Activated CD4-positive, CD25-positive, alpha-beta regulatory T cell (primary cell): ENCODE measurements around the gene GMEB1.
"Not testable (repeated sequence)": the region's sequence is repeated elsewhere in the genome, so short reads cannot be mapped to it uniquely, and the experiment has no call there.

Source experiments
- DNase-seq, 4 experiments: peaks; one replicate each; lab custom pipeline; 2025; lab: John Stamatoyannopoulos, UW

Gene GMEB1, protein sequence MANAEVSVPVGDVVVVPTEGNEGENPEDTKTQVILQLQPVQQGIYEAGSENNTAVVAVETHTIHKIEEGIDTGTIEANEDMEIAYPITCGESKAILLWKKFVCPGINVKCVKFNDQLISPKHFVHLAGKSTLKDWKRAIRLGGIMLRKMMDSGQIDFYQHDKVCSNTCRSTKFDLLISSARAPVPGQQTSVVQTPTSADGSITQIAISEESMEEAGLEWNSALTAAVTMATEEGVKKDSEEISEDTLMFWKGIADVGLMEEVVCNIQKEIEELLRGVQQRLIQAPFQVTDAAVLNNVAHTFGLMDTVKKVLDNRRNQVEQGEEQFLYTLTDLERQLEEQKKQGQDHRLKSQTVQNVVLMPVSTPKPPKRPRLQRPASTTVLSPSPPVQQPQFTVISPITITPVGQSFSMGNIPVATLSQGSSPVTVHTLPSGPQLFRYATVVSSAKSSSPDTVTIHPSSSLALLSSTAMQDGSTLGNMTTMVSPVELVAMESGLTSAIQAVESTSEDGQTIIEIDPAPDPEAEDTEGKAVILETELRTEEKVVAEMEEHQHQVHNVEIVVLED

DNA sequence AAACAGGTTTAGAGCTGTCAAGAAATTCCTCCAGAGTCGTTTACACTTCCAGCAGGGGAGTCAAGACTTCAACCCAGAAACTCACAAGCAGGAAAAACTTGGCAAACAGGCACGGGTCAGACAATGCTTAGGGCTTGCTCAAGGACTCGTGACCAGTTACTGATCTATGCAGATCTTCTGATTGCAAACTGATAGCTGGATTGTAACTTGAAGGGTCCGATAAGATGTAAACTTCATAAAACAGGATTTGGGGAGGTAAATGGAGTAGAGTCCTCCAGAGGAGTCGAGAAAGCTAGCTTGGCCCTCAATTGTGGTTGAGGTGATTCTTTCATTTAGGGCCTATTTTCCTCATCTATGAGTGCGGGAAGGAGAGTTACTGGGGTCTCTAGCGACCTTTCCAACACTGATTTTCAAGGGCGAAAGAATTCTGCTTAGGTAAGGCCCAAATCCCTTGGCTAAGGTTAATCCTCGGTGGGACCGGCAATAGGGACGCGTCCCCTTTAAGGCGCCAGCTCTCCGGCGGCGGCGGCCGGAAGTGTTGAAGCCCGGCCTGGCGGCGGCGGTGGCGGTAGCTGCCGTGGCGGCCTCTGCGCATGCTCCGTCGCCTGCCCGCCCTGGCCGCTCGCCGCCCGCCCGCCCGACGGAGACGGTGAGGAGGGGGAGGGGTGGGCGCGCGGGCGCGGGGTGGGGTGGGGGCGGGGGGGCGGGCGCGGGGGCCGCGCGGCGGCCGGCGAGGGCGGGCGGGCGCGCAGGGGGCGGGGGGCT is at the start of gene GMEB1:
Gene GMEB1 (plus strand): TSS at position 594 of the 765 bp plus-strand sequence. CDS start 14,829 bp downstream, outside the sequence.
- peak; percentile 70 to 80 (median 76) for DNase-seq

DNA sequence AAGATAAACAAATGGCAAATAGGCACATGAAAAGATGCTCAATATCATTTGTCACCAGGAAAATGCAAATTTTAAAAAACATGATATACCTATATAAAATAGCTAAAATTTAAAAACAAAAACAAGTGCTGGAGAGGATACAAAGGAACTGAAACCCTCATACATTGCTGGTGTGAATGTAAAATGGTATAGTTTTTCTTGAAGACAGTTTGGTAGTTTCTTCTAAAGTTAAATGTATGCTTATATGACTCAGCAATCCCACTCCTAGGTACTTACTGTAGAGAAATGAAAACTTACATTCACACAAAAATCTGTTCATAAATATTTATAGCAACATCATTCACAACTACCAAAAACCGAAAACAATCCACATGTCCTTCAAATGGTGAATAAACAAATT is 36.9 kb upstream of the GMEB1 start:
- no peak for DNase-seq

DNA sequence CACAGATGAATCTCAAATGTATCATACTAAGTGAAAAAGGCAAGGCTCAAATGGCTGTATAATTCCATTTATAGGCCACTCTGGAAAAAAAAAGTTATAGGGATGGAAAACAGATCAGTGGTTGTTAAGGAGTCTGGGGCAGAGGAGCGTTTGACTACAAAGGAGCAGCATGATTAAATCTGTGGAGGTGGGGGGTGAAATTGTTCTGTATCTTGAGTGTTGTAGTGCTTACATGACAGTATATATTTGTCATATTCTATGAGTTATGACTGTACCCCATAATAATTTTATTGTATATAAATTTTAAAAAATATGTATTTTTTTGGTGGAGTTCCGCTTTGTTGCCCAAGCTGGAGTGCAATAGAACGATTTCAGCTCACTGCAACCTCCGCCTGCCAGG is 36.0 kb upstream of the GMEB1 start:
- DNase-seq, result no peak

DNA sequence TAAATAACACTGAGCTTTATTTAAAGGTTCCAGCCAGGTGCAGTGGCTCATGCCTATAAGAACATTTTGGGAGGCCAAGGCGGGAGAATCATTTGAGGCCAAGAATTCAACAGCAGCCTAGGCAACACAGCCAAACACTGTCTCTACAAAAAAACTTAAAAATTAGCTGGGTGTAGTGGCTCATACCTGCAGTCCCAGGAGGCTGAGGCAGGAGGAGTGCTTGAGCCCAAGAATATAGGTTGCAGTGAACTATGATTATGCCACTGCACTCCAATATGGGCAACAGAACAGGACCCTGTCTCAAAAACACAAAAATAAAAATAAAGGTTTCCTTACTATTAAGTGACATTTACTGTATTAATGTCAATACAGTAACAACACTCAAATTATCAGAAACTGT is 27.8 kb upstream of the GMEB1 start:
- DNase-seq, result no peak

DNA sequence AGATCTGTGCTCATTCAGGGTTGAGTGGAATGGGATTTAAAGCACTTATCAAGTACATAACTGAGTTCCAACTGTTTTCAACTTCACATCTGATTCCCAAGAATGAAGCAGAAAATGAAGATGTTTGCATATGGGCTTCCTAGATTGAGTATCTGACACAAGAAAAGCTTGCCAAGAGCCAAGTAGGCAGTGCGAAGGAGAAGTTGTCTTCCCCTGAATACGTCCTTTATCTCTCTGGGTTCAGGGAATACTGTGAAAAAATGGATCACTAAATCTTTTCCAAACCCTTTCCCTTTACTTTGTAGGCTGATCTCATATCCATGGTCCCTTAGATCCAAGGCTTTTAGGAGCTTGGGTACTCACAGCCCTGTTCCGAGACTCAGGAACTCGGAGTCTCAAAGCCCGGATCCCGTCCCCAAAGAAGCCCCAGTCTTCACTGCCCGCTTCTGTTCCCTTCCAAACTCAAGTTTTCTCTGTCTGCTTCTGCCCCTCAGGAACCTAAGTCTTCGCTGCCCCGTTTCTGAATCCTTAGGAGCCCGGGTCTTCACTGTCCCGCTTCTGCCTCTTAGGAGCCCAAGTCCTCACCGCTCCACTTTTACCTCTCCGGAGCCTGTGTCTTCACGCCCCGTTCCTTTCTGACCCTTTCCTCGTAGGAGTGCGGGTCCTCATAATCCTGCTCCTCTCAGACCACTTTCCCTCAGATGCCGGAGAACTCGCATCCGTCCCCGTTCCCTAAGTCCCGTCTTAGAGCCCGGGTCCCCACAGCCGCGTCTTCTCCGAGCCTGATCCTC is 26.3 kb upstream of the GMEB1 start:
- DNase-seq, result no peak

DNA sequence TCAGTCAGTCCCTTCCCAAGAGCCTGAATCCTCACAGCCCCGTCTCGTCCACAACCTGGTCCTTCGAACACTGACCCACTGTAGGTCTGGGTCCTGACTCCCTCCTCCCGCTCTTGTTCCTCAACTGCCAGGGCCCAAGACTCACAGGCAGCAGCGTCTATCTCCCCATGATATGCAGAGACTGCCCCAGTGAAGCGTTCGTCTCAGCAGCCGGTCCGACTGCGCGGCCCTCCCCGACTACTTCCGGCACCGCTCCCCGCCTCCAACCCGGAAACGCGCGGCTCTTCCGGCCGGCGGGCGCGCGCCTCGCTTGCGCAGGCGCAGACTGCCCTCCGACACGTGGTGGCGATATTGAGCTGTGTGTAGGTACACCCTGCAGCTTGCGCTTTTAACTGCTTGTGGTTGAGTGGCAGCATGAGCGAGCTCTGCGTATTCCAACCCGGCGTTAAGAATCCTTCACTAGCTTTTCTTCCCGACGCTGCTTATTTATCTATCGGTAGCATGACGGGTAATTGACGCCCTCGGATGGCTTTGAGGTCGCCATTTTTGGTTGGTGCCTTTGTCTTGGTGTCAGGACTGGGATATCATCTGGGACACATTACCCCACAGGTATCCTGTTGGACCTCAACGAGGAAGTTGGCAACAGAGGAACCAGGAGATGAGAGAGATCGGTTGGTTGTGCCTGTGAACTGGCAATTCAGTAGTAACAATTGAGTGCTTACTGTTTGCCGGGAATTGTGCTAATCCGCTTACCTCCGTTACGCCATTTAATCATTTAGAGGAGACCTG is 25.5 kb upstream of the GMEB1 start, which contains the start of gene TAF12:
Gene TAF12 (minus strand): TSS at position 221 of the 789 bp plus-strand sequence. CDS start 20,986 bp downstream, outside the sequence.
- peak; percentile 72 to 85 (median 84) for DNase-seq

DNA sequence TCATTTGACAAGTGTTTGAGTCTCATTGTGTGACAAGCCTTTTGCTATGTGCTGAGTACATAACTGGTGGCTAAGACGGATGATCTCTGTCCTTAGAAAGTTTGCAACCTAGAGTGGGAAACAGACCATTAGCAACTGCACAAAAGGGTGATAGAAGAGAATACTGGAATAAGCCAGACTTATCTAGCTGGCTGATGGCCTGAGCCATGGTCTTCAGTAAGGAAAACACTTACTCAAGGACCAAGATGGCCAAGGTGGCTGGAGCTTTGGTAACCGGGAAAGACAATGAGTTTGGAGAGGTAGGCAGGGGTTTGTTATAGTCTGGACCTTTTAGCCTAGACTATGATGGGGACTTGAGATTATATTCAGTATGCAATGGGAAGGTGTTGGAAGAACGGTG is 24.1 kb upstream of the GMEB1 start:
- DNase-seq, result no peak

DNA sequence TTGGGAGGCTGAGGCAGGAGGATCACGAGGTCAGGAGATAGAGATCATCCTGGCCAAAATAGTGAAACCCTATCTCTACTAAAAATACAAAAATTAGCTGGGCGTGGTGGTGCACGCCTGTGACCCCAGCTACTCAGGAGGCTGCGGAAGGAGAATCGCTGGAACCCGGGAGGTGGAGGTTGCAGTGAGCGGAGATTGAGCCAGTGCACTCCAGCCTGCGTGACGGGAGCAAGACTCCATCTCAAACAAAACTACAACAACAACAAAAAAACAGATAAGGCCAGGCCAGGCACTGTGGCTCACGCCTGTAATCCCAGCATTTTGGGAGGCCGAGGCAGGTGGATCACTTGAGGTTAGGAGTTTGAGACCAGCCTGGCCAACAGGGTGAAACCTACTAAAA is 23.2 kb upstream of the GMEB1 start:
- DNase-seq, result not testable (repeated sequence)

DNA sequence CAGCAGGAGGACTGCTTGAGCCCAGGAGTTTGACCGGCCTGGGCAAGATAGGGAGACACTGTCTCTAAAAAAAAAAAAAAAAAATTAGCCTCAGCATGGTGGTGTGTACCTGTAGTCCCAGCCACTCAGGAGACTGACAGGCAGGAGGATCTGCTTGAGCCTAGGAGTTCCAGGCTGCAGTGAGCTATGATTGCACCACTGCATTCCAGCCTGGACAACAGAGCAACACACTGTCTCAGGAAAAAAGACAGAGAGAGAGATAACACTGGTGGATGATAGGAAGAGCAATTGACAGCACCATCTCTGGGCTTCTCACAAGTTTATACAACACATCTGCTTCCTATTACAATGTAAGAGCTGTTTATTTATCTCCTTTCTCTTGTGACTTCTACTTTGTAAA is 22.5 kb upstream of the GMEB1 start:
- no peak for DNase-seq

DNA sequence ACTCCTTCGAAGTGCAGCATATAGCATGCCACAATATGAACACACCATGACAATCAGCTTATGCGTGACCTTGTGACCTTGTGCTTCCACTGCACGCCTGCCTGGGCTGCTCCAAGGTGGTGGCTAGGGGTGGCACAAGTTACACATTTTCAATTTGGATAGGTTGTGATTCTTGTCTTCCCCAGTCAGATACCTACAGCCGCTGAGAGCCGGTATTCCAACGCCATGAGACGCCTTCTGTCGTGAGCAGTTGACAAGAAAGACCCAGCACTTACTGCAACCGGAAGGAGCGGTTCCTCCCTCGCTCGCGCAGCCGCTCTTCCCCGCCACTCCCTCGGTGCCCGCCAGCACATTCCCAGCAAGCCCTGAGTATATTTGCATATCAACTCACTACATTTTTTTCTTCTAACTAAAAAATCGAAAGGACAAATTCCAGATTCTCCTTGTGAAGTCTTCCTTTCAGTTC is 20.5 kb upstream of the GMEB1 start:
- DNase-seq, result peak; percentile 59 to 77 (median 68)

DNA sequence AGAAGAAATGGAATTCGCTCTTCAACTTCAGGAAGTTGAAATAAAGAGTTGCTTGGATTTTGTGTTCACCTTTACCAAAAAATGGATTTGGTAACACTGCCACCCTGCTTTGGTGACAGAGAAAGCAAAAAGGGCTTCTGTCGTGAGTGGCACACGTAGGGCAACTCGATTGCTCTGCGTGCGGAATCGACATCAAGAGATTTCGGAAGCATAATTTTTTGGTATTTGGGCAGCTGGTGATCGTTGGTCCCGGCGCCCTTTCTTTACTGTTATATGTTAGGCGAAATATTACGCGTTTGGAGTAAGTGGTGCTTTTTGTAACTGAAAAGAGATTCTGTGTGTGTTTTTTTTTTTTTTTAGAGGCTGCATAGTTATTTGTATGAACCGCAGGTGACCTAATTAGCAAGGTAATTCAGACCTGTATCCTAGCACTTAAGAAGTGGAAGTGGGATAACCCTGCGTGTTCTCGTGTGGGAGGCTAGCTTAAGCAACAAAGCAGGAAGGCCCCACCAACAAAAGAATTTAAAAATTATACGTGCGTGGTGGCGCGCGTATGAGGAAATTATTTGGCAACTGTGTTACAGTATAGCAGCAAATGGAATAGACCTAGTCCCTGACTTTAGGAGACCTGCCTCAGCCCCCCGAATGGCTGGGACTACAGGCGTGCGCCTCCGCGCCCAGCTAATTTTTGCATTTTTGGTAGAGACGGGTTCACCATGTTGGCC is 19.9 kb upstream of the GMEB1 start, which contains the start of gene RNU11:
Gene RNU11 (plus strand): TSS at position 127 of the 725 bp plus-strand sequence.
- peak; percentile 63 to 83 (median 73) for DNase-seq

DNA sequence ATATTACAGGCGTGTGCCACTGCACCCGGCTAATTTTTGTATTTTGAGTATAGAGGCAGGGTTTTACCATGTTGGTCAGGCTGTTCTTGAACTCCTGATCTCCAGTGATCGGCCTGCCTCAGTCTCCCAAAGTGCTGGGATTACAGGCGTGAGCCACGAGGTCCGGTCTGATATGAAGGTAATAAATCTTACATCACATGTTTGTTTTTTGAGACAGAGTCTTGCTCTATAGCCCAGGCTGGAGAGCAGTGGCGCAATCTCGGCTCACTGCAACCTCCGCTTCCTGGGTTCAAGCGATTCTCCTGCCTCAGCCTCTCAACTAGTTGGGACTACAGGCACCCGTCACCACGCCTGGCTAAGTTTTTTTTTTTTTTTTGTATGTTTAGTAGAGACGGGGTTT is 15.5 kb upstream of the GMEB1 start:
- not testable (repeated sequence) for DNase-seq

DNA sequence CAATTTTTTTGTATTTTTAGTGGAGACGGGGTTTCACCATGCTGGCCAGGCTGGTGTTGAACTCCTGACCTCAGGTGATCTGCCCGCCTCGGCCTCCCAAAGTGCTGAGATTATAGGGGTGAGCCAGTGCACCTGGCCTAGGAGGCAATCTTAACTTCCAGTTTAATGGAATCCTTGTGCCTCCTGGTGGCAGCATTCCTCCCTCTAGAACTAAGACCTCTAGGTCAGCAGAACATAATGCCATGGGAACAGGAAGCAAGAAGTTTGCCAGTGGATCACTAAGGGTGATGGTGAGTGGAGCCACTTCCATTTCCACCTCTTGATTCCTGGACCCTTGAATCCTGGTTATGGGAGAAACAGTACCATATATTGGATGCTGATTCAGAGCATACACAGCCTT is 14.7 kb upstream of the GMEB1 start:
- DNase-seq, result not testable (repeated sequence)

DNA sequence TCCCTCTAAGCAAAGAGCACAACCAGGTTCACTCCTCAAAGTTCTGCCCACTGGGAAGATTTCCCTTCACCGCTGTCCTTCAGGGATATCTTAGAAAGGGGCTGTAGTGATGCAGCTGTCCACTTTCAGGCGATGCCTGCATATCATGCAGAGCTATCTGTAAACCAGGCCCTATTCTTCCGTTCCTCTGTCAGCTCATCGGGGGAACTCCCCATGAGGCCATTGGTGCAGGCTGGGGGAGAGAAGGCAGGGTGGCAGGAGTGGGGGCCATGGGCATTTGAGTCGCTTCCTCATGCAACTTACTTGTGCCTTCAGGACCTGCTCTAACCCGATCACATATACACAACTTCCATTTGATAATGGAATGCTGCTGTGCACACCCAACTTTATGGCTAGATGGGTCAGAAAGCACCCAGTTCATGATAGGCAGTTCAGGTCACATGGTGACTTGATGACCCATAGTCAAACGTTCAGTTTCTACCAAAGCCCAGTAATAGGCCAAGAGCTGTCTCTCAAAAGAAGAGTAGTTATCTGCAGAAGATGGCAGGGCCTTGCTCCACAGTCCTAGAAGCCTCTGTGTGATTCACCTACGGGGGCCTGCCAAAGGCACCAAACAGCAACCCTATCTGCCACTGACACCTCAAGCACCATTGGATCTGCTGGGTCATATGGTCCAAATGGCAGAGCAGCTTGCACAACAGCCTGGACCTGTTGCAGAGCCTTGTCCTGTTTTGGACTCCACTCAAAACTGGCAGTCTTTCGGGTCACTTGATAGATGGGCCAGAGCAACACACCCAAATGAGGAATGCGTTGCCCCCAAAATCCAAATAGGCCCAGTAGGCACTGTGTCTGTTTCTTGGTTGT is 12.9 kb upstream of the GMEB1 start:
- not testable (repeated sequence) for DNase-seq

DNA sequence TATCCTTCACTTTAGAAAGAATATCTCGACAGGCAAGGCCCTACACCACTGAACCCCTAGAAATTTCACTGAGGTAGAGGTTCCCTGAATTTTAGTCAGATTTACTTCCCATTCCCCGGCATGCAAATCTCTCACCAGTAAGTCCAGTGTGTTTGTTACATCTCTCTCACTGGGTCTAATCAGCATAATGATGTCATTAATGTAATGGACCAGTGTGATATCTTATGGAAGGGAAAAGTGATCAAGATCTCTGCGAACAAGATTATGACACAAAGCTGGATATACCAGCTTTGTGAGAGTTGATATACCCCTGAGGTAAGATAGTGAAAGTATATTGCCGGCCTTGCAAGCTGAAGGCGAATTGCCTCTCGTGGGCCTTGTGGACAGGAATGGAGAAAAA is 12.2 kb upstream of the GMEB1 start:
- DNase-seq, result no peak

DNA sequence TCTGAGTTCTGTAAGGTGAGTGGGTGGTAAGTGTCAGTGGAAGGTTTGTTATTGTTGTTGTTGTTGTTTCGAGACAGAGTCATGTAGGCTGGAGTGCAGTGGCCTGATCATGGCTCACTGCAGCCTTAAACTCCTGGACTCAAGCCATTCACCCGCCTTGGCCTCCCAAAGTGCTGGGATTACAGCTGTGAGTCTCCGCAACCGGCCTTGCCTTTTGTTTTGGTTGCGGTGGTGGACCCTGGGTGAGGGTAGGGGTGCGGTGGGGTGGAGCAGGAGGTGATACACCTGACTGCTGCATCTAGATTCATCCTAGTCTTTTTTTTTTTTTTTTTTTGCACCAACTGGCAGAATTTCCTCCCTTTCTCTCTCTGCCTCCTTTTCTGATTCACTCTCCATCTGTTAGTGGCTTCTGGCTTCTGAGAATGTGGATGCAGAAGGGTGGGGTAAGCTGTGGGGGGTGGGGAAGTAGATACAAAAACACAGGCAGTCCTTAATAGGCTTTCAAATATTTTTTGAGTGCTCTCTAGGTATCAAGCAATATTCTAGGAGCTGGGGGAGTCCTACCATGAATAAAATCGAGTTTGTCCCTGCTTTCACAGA is 4.6 kb upstream of the GMEB1 start:
- no peak for DNase-seq

DNA sequence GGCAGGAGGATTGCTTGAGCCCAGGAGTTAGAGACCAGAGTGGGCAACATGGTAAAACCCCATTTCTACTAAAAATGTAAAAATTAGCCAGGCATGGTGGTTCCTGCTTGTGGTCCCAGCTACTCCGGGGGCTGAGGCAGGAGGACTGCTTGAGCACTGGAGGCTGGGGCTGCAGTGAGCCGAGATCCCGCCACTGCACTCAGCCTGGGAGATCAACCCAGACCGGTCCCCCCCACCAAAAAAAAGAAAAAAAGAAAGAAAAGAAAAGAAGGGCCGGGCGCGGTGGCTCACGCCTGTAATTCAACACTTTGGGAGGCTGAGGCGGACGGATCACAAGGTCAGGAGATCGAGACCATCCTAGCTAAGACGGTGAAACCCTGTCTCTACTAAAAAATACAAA is 1.8 kb upstream of the GMEB1 start:
- no peak for DNase-seq

DNA sequence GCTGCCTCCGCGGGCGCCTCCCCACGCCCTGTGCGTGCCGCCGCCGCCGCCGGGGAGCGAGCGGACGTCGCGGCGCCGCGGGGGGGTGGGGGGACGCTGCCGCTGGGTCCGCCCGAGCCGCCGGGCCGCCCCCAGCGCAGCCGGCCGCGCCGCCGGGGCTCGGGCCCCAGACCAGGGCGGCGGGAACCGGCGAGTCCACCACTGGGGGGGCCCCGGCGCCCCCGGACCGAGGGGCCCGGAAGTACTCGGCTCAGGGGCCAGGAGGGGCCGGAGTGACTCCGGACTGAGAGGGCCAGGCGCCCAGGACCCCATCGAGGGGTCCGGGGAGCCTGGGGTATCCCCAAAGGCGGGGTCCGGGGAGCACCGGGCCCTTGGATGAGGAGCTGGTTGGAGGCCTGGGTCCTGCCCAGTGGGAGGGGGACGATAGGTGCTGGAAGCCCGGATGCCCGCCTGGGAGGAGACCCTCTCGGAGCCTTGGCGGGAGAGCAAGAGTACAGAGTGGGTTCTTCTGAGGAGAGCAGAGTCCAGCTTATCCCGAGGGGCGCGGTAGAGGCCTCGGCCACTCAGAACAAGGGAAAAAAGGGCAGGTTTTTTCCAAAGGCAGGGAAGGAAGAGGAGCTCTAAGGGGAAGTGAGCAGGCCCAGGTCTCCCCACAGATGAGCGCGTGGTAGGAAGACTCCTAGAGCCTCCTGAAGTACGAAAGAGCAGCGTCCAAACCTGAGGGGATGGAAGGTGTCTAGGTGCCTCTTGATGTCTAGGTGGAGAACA is 556 bp downstream of the GMEB1 start:
- DNase-seq, result peak; percentile 45 to 80 (median 71)
